LNCaP clone FGC (cell line): ENCODE results near the gene IFNL2.

Experiments used
- DNase-seq: peaks from one replicate; pipeline ENCODE4 v3.0.0-alpha.2; 2011; ENCODE audit warnings: low read depth
- H3K4me3 ChIP-seq: 2 replicates; pipeline ENCODE4 v1.5.1; 2011; ENCODE audit warnings: mild to moderate bottlenecking, low read depth, low read length, control low read depth
- CTCF ChIP-seq: IDR thresholded peaks from 2 replicates; pipeline ENCODE4 v1.5.1; 2012; ENCODE audit warnings: mild to moderate bottlenecking; ENCODE audit not compliant: control insufficient read depth, insufficient read depth; ENCODE audit errors: extremely low read depth

IFNL2 gene

GRCh38 chr19:39247701-39248664, 20.2 kb upstream of the IFNL2 start:
- H3K4me3 ChIP-seq: no peak overlapping the region
- DNase-seq: no peak
- TF ChIP-seq CTCF: no peak

GRCh38 chr19:39248806-39249205, 19.4 kb upstream of the IFNL2 start, which contains the start of gene IFNL4:
Gene IFNL4 (minus strand): TSS chr19:39248856.
- H3K4me3 ChIP-seq: no peak within 1 kb of the TSS
- no peak for TF ChIP-seq CTCF

GRCh38 chr19:39251081-39251480, 17.1 kb upstream of the IFNL2 start:
- TF ChIP-seq CTCF: no peak
- no peak for DNase-seq
- H3K4me3 ChIP-seq: no peak overlapping the region

More at GRCh38 chr19:39248806-39249205, 19.4 kb upstream of the IFNL2 start, which contains the start of gene IFNL4:
- DNase-seq: no peak

GRCh38 chr19:39251846-39252245, 16.4 kb upstream of the IFNL2 start:
- no peak overlapping the region for H3K4me3 ChIP-seq
- TF ChIP-seq CTCF: no peak
- DNase-seq: no peak

GRCh38 chr19:39252458-39252857, 15.7 kb upstream of the IFNL2 start:
- no peak for TF ChIP-seq CTCF
- H3K4me3 ChIP-seq: no peak overlapping the region
- no peak for DNase-seq

GRCh38 chr19:39253374-39254149, 14.6 kb upstream of the IFNL2 start:
- H3K4me3 ChIP-seq: no peak overlapping the region
- TF ChIP-seq CTCF: no peak
- DNase-seq: no peak
